Measurements from ENCODE around the gene SARM1. TPM values are rescaled to one million over a fixed set of nuclear protein-coding genes. Genes with fewer than 3 reads are reported as not detected.

Gene SARM1
- total RNA-seq, 4 donors from 2014 or later, result 10.3 to 20.2 (median 16.3) TPM

DNA sequence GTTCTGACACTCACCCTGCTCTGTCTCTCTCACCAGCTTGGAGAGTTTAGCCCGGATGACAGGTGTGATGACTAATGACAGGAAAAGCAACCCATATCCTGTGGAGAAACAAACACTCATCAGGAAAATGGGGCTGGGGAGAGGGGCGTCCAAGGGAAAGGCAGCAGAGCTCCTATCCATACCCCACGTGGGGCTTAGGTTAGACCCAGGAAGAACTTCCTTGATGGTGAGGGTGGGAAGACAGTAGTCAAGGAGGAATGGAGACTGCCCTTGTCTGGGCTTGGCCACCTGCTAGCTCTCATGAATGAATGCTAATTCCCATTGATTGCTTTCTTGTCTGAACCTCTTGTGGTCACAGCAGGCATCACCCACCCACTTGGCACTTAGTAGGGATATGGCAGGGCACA, 30.7 kb downstream of the SARM1 start:
- WGBS, 2 donors, result 52 to 53% methylated on average over 3 of the region's 3 CpGs
- Histone ChIP-seq H3K4me1 (peaks cover 18 to 23% of the 10 kb centered on the region in 2 donors), H3K4me3 (replicated peaks in 1 of 3) (no peak overlapping the region), H3K36me3 (peaks cover 0 to 8% of the 10 kb centered on the region in 2 donors), H3K9me3 (no peaks in the 10 kb centered on the region), H3K27ac (no peak overlapping the region), H3K27me3 (no peaks in the 10 kb centered on the region)
- TF ChIP-seq, protein P1, sequence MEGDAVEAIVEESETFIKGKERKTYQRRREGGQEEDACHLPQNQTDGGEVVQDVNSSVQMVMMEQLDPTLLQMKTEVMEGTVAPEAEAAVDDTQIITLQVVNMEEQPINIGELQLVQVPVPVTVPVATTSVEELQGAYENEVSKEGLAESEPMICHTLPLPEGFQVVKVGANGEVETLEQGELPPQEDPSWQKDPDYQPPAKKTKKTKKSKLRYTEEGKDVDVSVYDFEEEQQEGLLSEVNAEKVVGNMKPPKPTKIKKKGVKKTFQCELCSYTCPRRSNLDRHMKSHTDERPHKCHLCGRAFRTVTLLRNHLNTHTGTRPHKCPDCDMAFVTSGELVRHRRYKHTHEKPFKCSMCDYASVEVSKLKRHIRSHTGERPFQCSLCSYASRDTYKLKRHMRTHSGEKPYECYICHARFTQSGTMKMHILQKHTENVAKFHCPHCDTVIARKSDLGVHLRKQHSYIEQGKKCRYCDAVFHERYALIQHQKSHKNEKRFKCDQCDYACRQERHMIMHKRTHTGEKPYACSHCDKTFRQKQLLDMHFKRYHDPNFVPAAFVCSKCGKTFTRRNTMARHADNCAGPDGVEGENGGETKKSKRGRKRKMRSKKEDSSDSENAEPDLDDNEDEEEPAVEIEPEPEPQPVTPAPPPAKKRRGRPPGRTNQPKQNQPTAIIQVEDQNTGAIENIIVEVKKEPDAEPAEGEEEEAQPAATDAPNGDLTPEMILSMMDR (IDR thresholded peaks at IDR 0.05), result no peak
- TF ChIP-seq POLR2A (IDR thresholded peaks at IDR 0.05), result no peak
- intact Hi-C loops (cut with DNase I), result no loop called here
- DNase-seq, result no peak

DNA sequence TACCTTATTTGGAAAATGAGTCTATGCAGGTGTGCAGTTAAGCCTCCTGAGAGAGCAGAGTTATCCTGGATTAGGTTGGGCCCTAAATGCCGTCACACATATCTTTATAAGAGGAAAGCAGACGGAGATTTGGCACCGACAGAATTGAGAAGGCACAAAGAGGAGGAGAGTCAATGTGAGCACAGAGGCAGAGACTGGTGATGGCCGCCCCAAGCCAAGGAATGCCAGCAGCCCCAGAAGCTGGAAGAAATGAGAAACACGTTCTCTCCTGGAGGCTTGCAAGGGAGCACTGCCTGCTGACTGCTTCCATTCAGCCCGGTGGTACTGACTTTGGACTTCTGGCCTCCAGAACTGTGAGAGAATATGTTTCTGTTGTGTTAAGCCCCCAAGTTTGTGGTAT, 31.4 kb downstream of the SARM1 start:
- H3K36me3 ChIP-seq, result peaks cover 0 to 8% of the 10 kb centered on the region in 2 donors
- WGBS, 2 donors, result 91 to 95% methylated on average over 6 of the region's 6 CpGs

DNA sequence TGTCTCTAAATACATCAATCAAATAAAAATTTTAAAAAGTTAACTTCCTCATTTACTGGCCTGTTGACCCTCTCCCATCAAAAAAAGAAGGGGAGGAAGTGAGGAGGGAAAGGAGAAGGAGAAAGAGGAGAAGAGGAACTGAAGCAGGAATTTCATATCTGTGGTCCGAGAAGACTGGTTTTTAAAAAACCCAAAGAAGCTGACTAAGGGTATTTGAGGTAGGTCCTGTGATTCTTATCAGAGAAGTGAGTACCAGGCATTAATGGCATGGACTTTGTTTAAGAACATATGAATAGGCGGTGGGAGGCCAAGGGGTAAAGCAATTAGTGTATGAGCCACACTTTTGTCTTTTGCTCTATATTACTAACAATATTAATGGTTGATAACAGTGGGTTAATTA, 32.5 kb downstream of the SARM1 start:
- 87 to 88% methylated on average over 2 of the region's 2 CpGs for WGBS, 2 donors
- intact Hi-C loops (cut with DNase I), result no loop called here
- H3K4me3 ChIP-seq (replicated peaks in 1 of 3), result no peak overlapping the region

More for the DNA sequence above, 31.4 kb downstream of the SARM1 start:
- intact Hi-C loops (cut with DNase I), result no loop called here
- H3K4me1 ChIP-seq, result peaks cover 18 to 21% of the 10 kb centered on the region in 2 donors
- TF ChIP-seq POLR2A (IDR thresholded peaks at IDR 0.05), result no peak
- no peaks in the 10 kb centered on the region for H3K27me3 ChIP-seq
- DNase-seq, result no peak
- H3K4me3 ChIP-seq (replicated peaks in 1 of 3), result no peak overlapping the region
- no peak overlapping the region for H3K27ac ChIP-seq
- no peaks in the 10 kb centered on the region for H3K9me3 ChIP-seq

DNA sequence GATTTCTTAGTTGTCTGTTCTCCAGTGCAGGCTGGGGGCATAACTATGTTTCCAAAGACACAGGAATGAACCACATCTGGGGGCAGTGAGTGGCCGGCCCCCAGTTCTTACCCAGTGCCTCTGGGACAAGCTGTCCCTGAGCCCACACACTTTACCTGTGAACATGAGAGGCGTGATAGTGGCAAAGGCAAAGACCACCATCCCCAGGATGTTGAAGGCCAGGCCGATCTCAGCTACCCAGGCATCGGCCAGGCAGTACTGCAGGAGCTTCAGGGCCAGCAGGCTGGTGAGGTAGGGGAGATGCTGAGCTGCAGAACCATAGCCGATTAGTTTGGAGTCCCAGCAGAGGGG, 32.9 kb downstream of the SARM1 start:
- no peaks in the 10 kb centered on the region for H3K9me3 ChIP-seq
- intact Hi-C loops (cut with DNase I), result no loop called here
- 97 to 98% methylated on average over 4 to 5 of the region's 5 CpGs for WGBS, 2 donors
- H3K27ac ChIP-seq, result no peak overlapping the region
- H3K4me3 ChIP-seq (replicated peaks in 1 of 3), result no peak overlapping the region
- no peak for TF ChIP-seq POLR2A (IDR thresholded peaks at IDR 0.05)
- TF ChIP-seq, protein P1 (IDR thresholded peaks at IDR 0.05), result no peak
- no peak for DNase-seq
- H3K36me3 ChIP-seq, result peaks cover 0 to 8% of the 10 kb centered on the region in 2 donors
- H3K27me3 ChIP-seq, result no peaks in the 10 kb centered on the region
- H3K4me1 ChIP-seq, result peaks cover 10 to 15% of the 10 kb centered on the region in 2 donors

More for the DNA sequence above, 32.5 kb downstream of the SARM1 start:
- Histone ChIP-seq H3K27ac (no peak overlapping the region), H3K9me3 (no peaks in the 10 kb centered on the region), H3K36me3 (peaks cover 0 to 8% of the 10 kb centered on the region in 2 donors), H3K4me1 (peaks cover 10 to 15% of the 10 kb centered on the region in 2 donors), H3K27me3 (no peaks in the 10 kb centered on the region)
- TF ChIP-seq, protein P1 (IDR thresholded peaks at IDR 0.05), result no peak
- TF ChIP-seq POLR2A (IDR thresholded peaks at IDR 0.05), result no peak
- DNase-seq, result no peak

DNA sequence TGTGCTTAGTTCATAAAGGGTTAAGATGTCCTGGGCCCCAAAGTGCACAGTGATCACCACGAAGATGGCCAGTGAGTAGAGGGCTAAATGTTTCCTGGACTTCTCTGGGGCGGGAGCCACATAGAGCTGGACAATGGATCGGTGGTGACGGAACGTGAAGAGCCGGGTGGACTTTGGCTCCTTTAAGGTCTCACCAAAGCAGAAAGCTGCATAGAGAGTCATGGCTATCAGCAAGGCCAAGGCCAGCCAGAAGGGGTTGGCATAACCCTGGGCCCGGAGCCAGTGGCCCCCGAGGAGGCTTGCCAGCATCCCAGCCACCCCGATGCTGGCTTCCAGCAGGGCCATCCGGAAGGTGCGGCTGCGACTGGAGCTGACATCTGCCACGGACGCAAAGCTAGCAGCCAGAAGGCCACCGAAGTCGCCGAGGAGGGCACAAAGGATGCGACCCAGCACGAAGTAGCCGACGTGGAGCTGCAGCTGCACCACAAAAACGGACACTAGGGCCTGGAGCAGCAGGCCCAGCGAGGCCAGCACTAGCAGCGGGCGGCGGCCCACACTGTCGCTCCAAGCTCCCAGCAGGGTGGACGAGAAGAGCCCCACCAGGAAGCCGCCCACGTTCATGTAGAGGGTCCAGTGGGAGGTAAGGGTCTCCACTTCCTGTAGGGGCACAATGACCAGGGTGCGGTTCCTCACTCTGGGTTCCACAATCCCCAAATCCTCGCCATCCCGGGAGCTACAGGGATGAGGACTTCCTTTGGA, 33.5 kb downstream of the SARM1 start:
- no peak overlapping the region for H3K27ac ChIP-seq
- intact Hi-C loops (cut with DNase I), result no loop called here
- 59 to 61% methylated on average over 31 of the region's 33 CpGs for WGBS, 2 donors

More for the DNA sequence above, 33.5 kb downstream of the SARM1 start:
- Histone ChIP-seq H3K9me3 (no peaks in the 10 kb centered on the region), H3K4me3 (replicated peaks in 1 of 3) (peak overlapping the region in 1 of 3 donors; percentile 44), H3K36me3 (peaks cover 0 to 8% of the 10 kb centered on the region in 2 donors), H3K4me1 (peaks cover 10 to 15% of the 10 kb centered on the region in 2 donors), H3K27me3 (no peaks in the 10 kb centered on the region)
- no peak for DNase-seq
- TF ChIP-seq POLR2A (IDR thresholded peaks at IDR 0.05), result no peak
- TF ChIP-seq, protein P1 (IDR thresholded peaks at IDR 0.05), result no peak

All from thyroid gland (tissue), 4 donors.